SK-N-MC (cell line): ENCODE results near the gene TAS2R40.

Experiments used
- EZH2 ChIP-seq: fragments of 200-600 bp; sonication (generic); IDR thresholded peaks from one replicate; pipeline ENCODE4 v1.6.1; 2017; ENCODE audit warnings: antibody characterized with exemption
- FOXP2 ChIP-seq: optimal IDR thresholded peaks from 2 replicates; pipeline ENCODE3; 2011; ENCODE audit warnings: mild to moderate bottlenecking, moderate library complexity; ENCODE audit not compliant: insufficient read depth; ENCODE audit errors: extremely low read length, control extremely low read depth
- POLR2AphosphoS5 ChIP-seq: IDR thresholded peaks from 2 replicates; pipeline ENCODE4 v1.6.1; 2012; ENCODE audit warnings: mild to moderate bottlenecking, low read depth, low read length, borderline replicate concordance

GRCh38 chr7:143243111-143243510, 21.3 kb downstream of the TAS2R40 start:
- TF ChIP-seq POLR2AphosphoS5 (no peak), EZH2 (no peak), FOXP2 (no peak)
